PC-3 (cell line): ENCODE results near the gene CACUL1.

Source experiments
- CTCF ChIP-seq: fragments of 300-600 bp; sonication (generic); conservative IDR thresholded peaks from 2 replicates; pipeline ENCODE4 v1.5.1; 2017; ENCODE audit warnings: antibody characterized with exemption, low read depth, mild to moderate bottlenecking, low read length
- EZH2 ChIP-seq: fragments of 300-600 bp; sonication (generic); IDR thresholded peaks from one replicate; pipeline ENCODE4 v1.6.1; 2017; ENCODE audit warnings: antibody characterized with exemption, mild to moderate bottlenecking, low read length; ENCODE audit not compliant: unreplicated experiment

- no peak for TF ChIP-seq CTCF
- no peak for TF ChIP-seq EZH2
Measured at GRCh38 chr10:118738406-118738805, 16.4 kb downstream of the CACUL1 start.
